Measurements from ENCODE around the gene DPP8. TPM values are rescaled to one million over a fixed set of nuclear protein-coding genes. Genes with fewer than 3 reads are reported as not detected.

DPP8 gene
- 46.2 and 51.0 TPM in 2 replicates for total RNA-seq

DNA sequence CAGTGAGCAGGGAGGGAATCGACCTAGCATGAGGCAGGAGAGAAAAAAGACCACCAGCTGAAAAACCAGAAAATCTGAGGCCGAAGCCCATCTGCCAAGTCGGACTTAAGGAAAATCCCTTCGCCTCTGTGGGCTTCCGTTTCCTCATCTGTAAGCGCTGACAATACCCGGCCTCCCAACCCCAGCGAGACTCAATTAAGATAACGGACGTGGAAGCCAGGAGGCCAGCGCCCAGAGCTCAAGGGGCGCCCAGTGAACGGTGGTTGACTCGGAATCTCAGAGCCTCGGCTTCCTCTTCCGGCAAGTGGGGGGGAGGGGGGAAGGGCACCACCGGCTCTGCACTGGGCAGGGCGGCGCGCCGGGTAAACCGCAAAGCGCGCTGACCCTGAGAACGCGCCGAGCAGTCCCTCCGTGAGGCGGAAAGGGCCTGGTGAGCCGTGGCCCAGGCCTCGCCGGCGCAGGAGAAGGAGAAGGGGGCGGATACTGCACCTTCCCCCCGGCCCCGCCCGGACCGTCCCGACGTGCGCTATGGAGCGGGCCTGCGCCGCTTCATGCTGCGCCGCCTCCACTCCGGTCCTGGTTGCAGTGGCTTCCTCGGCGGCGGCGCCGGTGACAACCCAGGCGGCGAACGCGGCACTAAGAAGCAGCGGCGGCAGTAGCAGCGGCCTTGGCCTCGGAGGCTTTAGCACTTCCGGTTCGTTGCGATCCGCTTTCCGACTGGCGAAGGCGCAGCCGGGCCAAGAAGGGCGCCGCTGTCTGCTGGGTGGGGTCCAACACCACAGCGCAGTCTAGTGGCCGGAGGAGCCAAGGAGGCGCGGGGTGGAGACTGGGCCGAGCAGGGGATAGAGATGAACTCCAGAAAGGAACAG is at the start of gene DPP8:
DPP8 (minus strand) TSS at position 693 of the 869 bp plus-strand sequence. CDS start 5,136 bp downstream, outside the sequence.

DNA sequence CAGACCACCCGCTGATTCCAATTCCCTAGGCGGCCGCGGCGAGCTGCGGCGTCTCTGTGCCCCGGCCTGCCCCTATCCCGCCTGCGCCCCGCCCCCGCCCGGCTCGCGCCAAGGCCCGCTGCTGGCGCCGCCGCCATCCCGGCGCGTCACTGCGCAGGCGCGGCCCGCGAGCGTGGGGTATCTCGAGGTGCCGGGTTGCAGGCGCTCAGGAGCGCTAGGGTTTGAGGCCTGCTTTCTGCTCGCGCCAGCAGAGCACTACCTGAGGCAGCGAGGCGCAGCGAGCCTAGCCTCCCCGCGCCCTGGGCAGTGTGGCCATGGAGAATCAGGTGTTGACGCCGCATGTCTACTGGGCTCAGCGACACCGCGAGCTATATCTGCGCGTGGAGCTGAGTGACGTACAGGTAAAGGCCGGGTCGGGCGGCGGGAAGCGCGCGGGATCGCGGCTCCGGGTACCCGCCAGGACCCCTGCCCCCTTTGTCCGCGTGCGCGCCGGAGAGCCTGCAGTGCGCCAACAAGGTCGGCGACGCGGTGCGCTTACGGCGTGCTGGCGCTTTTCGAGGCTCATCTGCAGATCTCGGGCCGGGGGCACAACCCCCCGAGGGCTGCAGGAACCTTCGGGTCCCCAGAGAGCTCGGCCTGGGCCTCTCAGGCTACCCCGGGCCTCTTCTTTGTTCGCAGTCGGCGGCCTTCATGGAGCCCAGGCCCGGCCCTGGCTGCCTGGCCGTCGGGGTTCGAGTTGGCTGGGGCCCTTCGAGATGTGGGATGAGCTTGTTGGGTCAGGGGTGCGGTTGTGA is 13.0 kb upstream of the DPP8 start, which contains the start of gene HACD3:
HACD3 (plus strand) TSS at position 146 of the 794 bp plus-strand sequence; CDS start at position 315, 169 bp downstream.

Other genes starting within 250 kb of the DPP8 start
- 3.5 and 4.6 TPM in 2 replicates for gene PARP16, start 230.8 kb downstream of the DPP8 start, total RNA-seq
- gene RNU5A-1, start 221.6 kb downstream of the DPP8 start, total RNA-seq: not detected in 2 replicates
- gene RNU5B-1, start 213.0 kb downstream of the DPP8 start, total RNA-seq: not detected in 2 replicates
- gene IGDCC3, start 139.7 kb downstream of the DPP8 start, total RNA-seq: not detected in 2 replicates
- 0.53 and 0.65 TPM in 2 replicates for gene IGDCC4, start 94.7 kb downstream of the DPP8 start, total RNA-seq
- gene HACD3, start 12.8 kb upstream of the DPP8 start, total RNA-seq: 94.3 and 94.8 TPM in 2 replicates
- gene INTS14, start 93.4 kb upstream of the DPP8 start, total RNA-seq: 24.4 and 25.7 TPM in 2 replicates
- 4.8 and 5.0 TPM in 2 replicates for gene SLC24A1, start 104.2 kb upstream of the DPP8 start, total RNA-seq

Data from smooth muscle cell of the pulmonary artery (primary cell).